ENCODE data around the gene LARP1B. TPM values are rescaled to one million over a fixed set of nuclear protein-coding genes. Genes with fewer than 3 reads are reported as not detected.
"Not testable (repeated sequence)": the region's sequence is repeated elsewhere in the genome, so short reads cannot be mapped to it uniquely, and the experiment has no call there.

LARP1B gene
- total RNA-seq, 1 donor from 2014 or later = 13.2 TPM

- H3K4me3 ChIP-seq; H3K4me1 ChIP-seq; intact Hi-C loops (cut with DNase I); ATAC-seq; H3K9me3 ChIP-seq; DNase-seq; H3K36me3 ChIP-seq; H3K27ac ChIP-seq; H3K27me3 ChIP-seq (ENCODE audit: low read depth): not testable (repeated sequence)
Measured at GRCh38 chr4:128054907-128055306, 6.2 kb upstream of the LARP1B start.

- H3K9me3 ChIP-seq; H3K27me3 ChIP-seq (ENCODE audit: low read depth); H3K4me1 ChIP-seq; intact Hi-C loops (cut with DNase I); H3K36me3 ChIP-seq; ATAC-seq; H3K4me3 ChIP-seq; H3K27ac ChIP-seq; DNase-seq: not testable (repeated sequence)
Measured at GRCh38 chr4:128055441-128056206, 5.5 kb upstream of the LARP1B start.

GRCh38 chr4:128056396-128056795 lies 4.7 kb upstream of the LARP1B start:
- Histone ChIP-seq H3K36me3 (no peaks in the 10 kb centered on the region), H3K4me3 (no peak overlapping the region), H3K27me3 (ENCODE audit: low read depth) (no peaks in the 10 kb centered on the region), H3K9me3 (no peaks in the 10 kb centered on the region), H3K27ac (no peak overlapping the region), H3K4me1 (no peaks in the 10 kb centered on the region)
- no peak for TF ChIP-seq CTCF (IDR thresholded peaks at IDR 0.05)
- intact Hi-C loops (cut with DNase I) = no loop called here
- ATAC-seq = no peak
- no peak for DNase-seq

GRCh38 chr4:128060121-128060698 lies 902 bp upstream of the LARP1B start:
- H3K4me3 ChIP-seq = peak overlapping the region; percentile 78
- peak overlapping the region; percentile 94 for H3K27ac ChIP-seq
- DNase-seq = no peak
- H3K36me3 ChIP-seq = no peaks in the 10 kb centered on the region
- intact Hi-C loops (cut with DNase I) = no loop called here
- no peaks in the 10 kb centered on the region for H3K9me3 ChIP-seq
- no peaks in the 10 kb centered on the region for H3K27me3 ChIP-seq (ENCODE audit: low read depth)
- ATAC-seq = no peak
- no peak for TF ChIP-seq CTCF (IDR thresholded peaks at IDR 0.05)
- H3K4me1 ChIP-seq = peaks cover 9% of the 10 kb centered on the region

GRCh38 chr4:128061566-128062536 lies 739 bp downstream of the LARP1B start:
- no peak for TF ChIP-seq CTCF (IDR thresholded peaks at IDR 0.05)
- Histone ChIP-seq H3K4me3 (peak overlapping the region; percentile 78), H3K36me3 (no peaks in the 10 kb centered on the region), H3K9me3 (no peaks in the 10 kb centered on the region), H3K27ac (peak overlapping the region; percentile 94), H3K27me3 (ENCODE audit: low read depth) (no peaks in the 10 kb centered on the region), H3K4me1 (peaks cover 9% of the 10 kb centered on the region)
- DNase-seq = peak; percentile 72
- peak; percentile 39 to 47 for ATAC-seq
- intact Hi-C loops (cut with DNase I) = no loop called here

- H3K4me1 ChIP-seq; ATAC-seq; H3K27me3 ChIP-seq (ENCODE audit: low read depth); H3K9me3 ChIP-seq; H3K36me3 ChIP-seq; H3K4me3 ChIP-seq; intact Hi-C loops (cut with DNase I); DNase-seq; H3K27ac ChIP-seq: not testable (repeated sequence)
Measured at GRCh38 chr4:128066453-128066820, 5.3 kb downstream of the LARP1B start.
